GM08714 (cell line): ENCODE results near the gene MYO9B.
A peak's percentile ranks its signal among the peaks of the same experiment; 100 is the strongest.

Experiments
- H3K4me3 ChIP-seq: fragments of 200-500 bp; sonication (Bioruptor generic); 2 replicates; pipeline ENCODE4 v1.5.1; 2014; ENCODE audit warnings: mild to moderate bottlenecking, low read length, inconsistent platforms
- ZNF274 ChIP-seq: IDR thresholded peaks from 2 replicates; pipeline ENCODE4 v1.6.1; 2012; ENCODE audit warnings: mild to moderate bottlenecking, low read depth, low read length

The MYO9B gene

GRCh38 chr19:17049711-17050280 is 25.8 kb upstream of the MYO9B start:
- TF ChIP-seq ZNF274, result no peak

GRCh38 chr19:17052439-17052838 is 23.1 kb upstream of the MYO9B start:
- no peak for TF ChIP-seq ZNF274

More at GRCh38 chr19:17049711-17050280, 25.8 kb upstream of the MYO9B start:
- no peak overlapping the region for H3K4me3 ChIP-seq

GRCh38 chr19:17054746-17055145 is 20.8 kb upstream of the MYO9B start:
- H3K4me3 ChIP-seq, result no peak overlapping the region

More at GRCh38 chr19:17052439-17052838, 23.1 kb upstream of the MYO9B start:
- H3K4me3 ChIP-seq, result no peak overlapping the region

GRCh38 chr19:17055636-17056035 is 19.9 kb upstream of the MYO9B start:
- TF ChIP-seq ZNF274, result no peak
- H3K4me3 ChIP-seq, result no peak overlapping the region

More at GRCh38 chr19:17054746-17055145, 20.8 kb upstream of the MYO9B start:
- no peak for TF ChIP-seq ZNF274

- TF ChIP-seq ZNF274, result no peak
Measured at GRCh38 chr19:17058236-17058635, 17.3 kb upstream of the MYO9B start.

GRCh38 chr19:17060802-17061201 is 14.8 kb upstream of the MYO9B start:
- no peak for TF ChIP-seq ZNF274
- H3K4me3 ChIP-seq, result no peak overlapping the region

More at GRCh38 chr19:17058236-17058635, 17.3 kb upstream of the MYO9B start:
- H3K4me3 ChIP-seq, result no peak overlapping the region

GRCh38 chr19:17061205-17061604 is 14.4 kb upstream of the MYO9B start:
- no peak for TF ChIP-seq ZNF274
- no peak overlapping the region for H3K4me3 ChIP-seq

GRCh38 chr19:17061691-17062090 is 13.9 kb upstream of the MYO9B start:
- no peak overlapping the region for H3K4me3 ChIP-seq
- no peak for TF ChIP-seq ZNF274

GRCh38 chr19:17063428-17063827 is 12.1 kb upstream of the MYO9B start:
- H3K4me3 ChIP-seq, result no peak overlapping the region
- no peak for TF ChIP-seq ZNF274

GRCh38 chr19:17069193-17069592 is 6.4 kb upstream of the MYO9B start:
- no peak overlapping the region for H3K4me3 ChIP-seq
- TF ChIP-seq ZNF274, result no peak

GRCh38 chr19:17070421-17070820 is 5.2 kb upstream of the MYO9B start:
- no peak for TF ChIP-seq ZNF274
- no peak overlapping the region for H3K4me3 ChIP-seq

- no peak for TF ChIP-seq ZNF274
- H3K4me3 ChIP-seq, result no peak overlapping the region
Measured at GRCh38 chr19:17070912-17071311, 4.7 kb upstream of the MYO9B start.

GRCh38 chr19:17073869-17074633 is 1.5 kb upstream of the MYO9B start:
- H3K4me3 ChIP-seq, result peak overlapping the region; percentile 93
- no peak for TF ChIP-seq ZNF274

GRCh38 chr19:17074634-17075034 is 943 bp upstream of the MYO9B start:
- no peak for TF ChIP-seq ZNF274
- peak overlapping the region; percentile 93 for H3K4me3 ChIP-seq

- peak overlapping the region; percentile 80 for H3K4me3 ChIP-seq
- TF ChIP-seq ZNF274, result no peak
Measured at GRCh38 chr19:17075864-17076542, 426 bp downstream of the MYO9B start.
